ENCODE results near the gene SYT6. TPM values are rescaled to one million over a fixed set of nuclear protein-coding genes. Genes with fewer than 3 reads are reported as not detected.
A peak's percentile ranks its signal among the peaks of the same experiment; 100 is the strongest.

Gene SYT6
- total and polyA plus RNA-seq, 2 experiments from 2014 or later = 1.2 to 2.6 TPM

DNA sequence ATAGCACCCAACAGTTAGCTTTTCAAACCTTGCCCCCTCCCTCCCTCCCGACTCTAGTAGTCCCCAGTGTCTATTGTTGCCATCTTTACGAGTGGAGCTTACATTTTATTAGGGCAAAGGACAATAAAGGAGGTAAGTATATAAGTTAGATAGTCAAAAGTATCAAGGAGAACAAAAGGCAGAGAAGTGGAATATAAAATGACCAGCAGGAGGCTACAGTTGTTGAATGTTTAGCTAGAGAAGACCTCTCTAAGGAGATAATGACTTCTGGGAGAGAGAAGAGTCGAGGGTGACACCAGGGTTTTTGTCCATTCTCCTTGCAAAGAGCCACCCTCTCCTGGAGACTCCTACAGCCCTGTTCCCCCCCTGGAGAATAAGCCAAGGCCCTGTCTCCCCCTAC is 48.7 kb downstream of the SYT6 start:
- no peaks in the 10 kb centered on the region for H3K79me2 ChIP-seq
- H3K4me2 ChIP-seq = no peak overlapping the region
- H3K36me3 ChIP-seq (replicated peaks; ENCODE audit: insufficient read depth, low read depth) = no peaks in the 10 kb centered on the region
- TF ChIP-seq CTCF (IDR thresholded peaks at IDR 0.05; ENCODE audit: poor library complexity) (no peak), EZH2 (IDR thresholded peaks at IDR 0.05; ENCODE audit: borderline replicate concordance) (no peak), EZH2phosphoT487 (IDR thresholded peaks at IDR 0.05; ENCODE audit: low read depth, severe bottlenecking, unreplicated experiment) (no peak)
- no peak overlapping the region for H3K4me3 ChIP-seq
- WGBS (ENCODE audit: low lambda C conversion rate, missing lambda C conversion rate) = 67% methylated on average over 3 of the region's 3 CpGs
- H3K27ac ChIP-seq = peak overlapping the region; percentile 30
- DNase-seq (ENCODE audit: low spot score) = no peak
- H4K20me1 ChIP-seq (ENCODE audit: insufficient read depth, poor library complexity, severe bottlenecking) = no peaks in the 10 kb centered on the region
- H3K27me3 ChIP-seq = no peaks in the 10 kb centered on the region
- no peaks in the 10 kb centered on the region for H3K9me3 ChIP-seq (ENCODE audit: low read depth)
- no peaks in the 10 kb centered on the region for H3K9me2 ChIP-seq (replicated peaks; ENCODE audit: insufficient read depth)
- H2AFZ ChIP-seq = no peak overlapping the region
- H3K4me1 ChIP-seq (ENCODE audit: insufficient read depth) = peaks cover 32% of the 10 kb centered on the region

DNA sequence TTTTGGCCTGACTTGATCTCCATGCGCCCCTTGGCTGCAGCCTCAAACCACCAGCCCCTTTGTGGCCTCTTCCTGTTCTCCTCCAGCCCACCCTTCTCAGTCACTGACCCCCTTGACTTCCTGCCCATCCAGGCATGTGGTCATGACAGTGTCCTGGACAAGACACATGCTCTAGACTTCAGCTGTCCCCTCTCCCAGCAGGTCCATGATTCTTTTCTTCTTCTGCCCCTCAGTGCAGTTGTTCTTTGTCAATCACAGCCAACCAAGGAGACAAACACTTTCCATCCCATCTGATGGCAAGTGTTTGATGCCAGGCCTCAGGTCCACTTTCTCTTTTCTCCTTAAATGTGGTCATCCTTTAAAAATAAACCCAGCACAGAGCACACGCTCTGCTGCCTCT is 49.7 kb downstream of the SYT6 start:
- H3K9me2 ChIP-seq (replicated peaks; ENCODE audit: insufficient read depth) = no peaks in the 10 kb centered on the region
- no peak for TF ChIP-seq CTCF (IDR thresholded peaks at IDR 0.05; ENCODE audit: poor library complexity)
- no peaks in the 10 kb centered on the region for H3K9me3 ChIP-seq (ENCODE audit: low read depth)
- no peaks in the 10 kb centered on the region for H4K20me1 ChIP-seq (ENCODE audit: insufficient read depth, poor library complexity, severe bottlenecking)
- H3K36me3 ChIP-seq (replicated peaks; ENCODE audit: insufficient read depth, low read depth) = no peaks in the 10 kb centered on the region
- H2AFZ ChIP-seq = no peak overlapping the region
- no peaks in the 10 kb centered on the region for H3K79me2 ChIP-seq
- H3K27me3 ChIP-seq = no peaks in the 10 kb centered on the region
- 95% methylated on average over 2 of the region's 2 CpGs for WGBS (ENCODE audit: low lambda C conversion rate, missing lambda C conversion rate)
- peaks cover 32% of the 10 kb centered on the region for H3K4me1 ChIP-seq (ENCODE audit: insufficient read depth)
- H3K4me3 ChIP-seq = no peak overlapping the region
- no peak overlapping the region for H3K27ac ChIP-seq
- DNase-seq (ENCODE audit: low spot score) = no peak
- H3K4me2 ChIP-seq = no peak overlapping the region

DNA sequence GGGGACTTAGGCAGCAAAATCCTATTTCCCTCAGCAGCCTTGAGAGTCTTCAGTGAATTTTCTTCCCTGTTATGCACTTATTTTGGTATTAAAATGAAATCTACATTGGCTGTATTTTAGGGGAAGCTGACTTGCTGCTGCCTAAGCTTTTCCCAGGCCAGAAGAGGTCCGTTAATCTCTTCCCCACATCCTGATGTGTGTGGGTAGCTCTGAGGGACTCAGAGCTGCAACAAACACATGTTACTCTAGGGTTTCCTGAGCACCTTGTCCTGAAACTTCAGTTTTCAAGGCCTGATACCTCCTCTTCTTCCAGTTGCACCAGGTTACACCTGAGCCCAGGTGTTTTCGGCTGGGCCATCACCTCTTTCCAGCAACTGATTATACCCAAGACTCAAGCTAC is 51.5 kb downstream of the SYT6 start:
- 91% methylated on average over 2 of the region's 2 CpGs for WGBS (ENCODE audit: low lambda C conversion rate, missing lambda C conversion rate)

More for the DNA sequence above, 51.5 kb downstream of the SYT6 start:
- Histone ChIP-seq H3K9me2 (replicated peaks; ENCODE audit: insufficient read depth) (no peaks in the 10 kb centered on the region), H2AFZ (no peak overlapping the region), H3K36me3 (replicated peaks; ENCODE audit: insufficient read depth, low read depth) (no peaks in the 10 kb centered on the region), H3K4me3 (no peak overlapping the region), H3K79me2 (no peaks in the 10 kb centered on the region), H3K4me1 (ENCODE audit: insufficient read depth) (peaks cover 17% of the 10 kb centered on the region), H3K9me3 (ENCODE audit: low read depth) (no peaks in the 10 kb centered on the region), H3K27me3 (no peaks in the 10 kb centered on the region), H3K27ac (no peak overlapping the region), H4K20me1 (ENCODE audit: insufficient read depth, poor library complexity, severe bottlenecking) (no peaks in the 10 kb centered on the region), H3K4me2 (no peak overlapping the region)
- TF ChIP-seq EZH2 (IDR thresholded peaks at IDR 0.05; ENCODE audit: borderline replicate concordance) (no peak), CTCF (IDR thresholded peaks at IDR 0.05; ENCODE audit: poor library complexity) (no peak), EZH2phosphoT487 (IDR thresholded peaks at IDR 0.05; ENCODE audit: low read depth, severe bottlenecking, unreplicated experiment) (no peak)
- no peak for DNase-seq (ENCODE audit: low spot score)

All from hepatocyte (in vitro differentiated cells).